GM12892 (cell line): ENCODE results near the gene ZIM2.

ENCODE experiments used
- POLR2A ChIP-seq: IDR thresholded peaks from 2 replicates; pipeline ENCODE4 v1.6.1; 2011; ENCODE audit warnings: low read depth, low read length, control low read depth
- TAF1 ChIP-seq: IDR thresholded peaks from 2 replicates; pipeline ENCODE4 v1.6.1; 2011; ENCODE audit warnings: low read depth, mild to moderate bottlenecking, control low read depth, low read length, borderline replicate concordance

DNA sequence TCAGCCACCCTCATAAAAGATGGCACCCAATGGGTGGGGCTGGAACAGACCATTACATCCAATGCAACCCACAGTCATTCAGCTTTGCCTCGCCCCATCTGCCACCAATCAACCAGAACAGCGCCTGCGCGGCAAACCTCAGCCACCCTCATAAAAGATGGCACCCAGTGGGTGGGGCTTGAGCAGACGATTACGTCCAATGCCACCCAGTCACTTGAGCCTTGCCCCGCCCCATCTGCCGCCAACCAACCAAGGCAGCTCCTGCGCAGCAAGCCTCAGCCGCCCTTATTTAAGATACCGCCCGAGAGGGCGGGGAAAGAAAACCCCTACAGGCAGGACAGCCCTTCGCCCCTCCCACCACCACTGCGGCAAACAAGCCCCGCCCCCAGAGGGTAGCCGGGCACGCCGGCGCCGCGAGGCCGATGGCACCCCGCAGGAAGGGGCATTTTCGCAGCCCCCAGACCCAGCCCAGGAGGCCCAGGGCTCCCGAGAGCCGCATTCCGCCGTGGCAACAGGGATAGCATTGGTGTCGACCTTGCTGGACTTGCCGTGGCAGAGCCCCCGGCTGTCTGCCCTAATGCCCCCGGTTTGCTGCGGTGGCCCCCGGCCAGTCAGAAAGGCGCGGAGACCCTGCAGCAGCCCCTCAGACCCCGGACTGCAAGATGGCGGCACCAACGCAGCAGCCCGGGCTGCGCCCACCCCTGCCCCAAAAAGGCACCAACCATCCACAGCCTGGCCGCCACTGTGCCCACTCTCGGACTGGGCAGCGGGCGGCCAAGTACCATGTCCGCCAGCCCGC lies 675 bp downstream of the ZIM2 start:
- TF ChIP-seq TAF1 (no peak), POLR2A (no peak)
